Upper lobe of right lung (tissue), 1 donor: ENCODE measurements around the gene PLEKHG4. TPM values are rescaled to one million over a fixed set of nuclear protein-coding genes. Genes with fewer than 3 reads are reported as not detected.
A peak's percentile ranks its signal among the peaks of the same experiment; 100 is the strongest.

Experiments used
- ATAC-seq: fragments of 200-7000 bp; cut with Tn5 transposase; one replicate; pipeline ENCODE4 v1.9.1; 2020; ENCODE audit warnings: mild to moderate bottlenecking, moderate library complexity
- DNase-seq: peaks from one replicate; pipeline ENCODE4 v3.0.0-alpha.2; 2020
- H3K27ac ChIP-seq: fragments of 200-600 bp; one replicate; pipeline ENCODE4 v1.8.0; 2022
- H3K27me3 ChIP-seq: fragments of 200-600 bp; one replicate; pipeline ENCODE4 v1.8.0; 2022; ENCODE audit warnings: mild to moderate bottlenecking
- H3K36me3 ChIP-seq: fragments of 200-600 bp; one replicate; pipeline ENCODE4 v1.8.0; 2022
- H3K4me1 ChIP-seq: fragments of 200-600 bp; one replicate; pipeline ENCODE4 v1.8.0; 2022
- H3K4me3 ChIP-seq: fragments of 200-600 bp; one replicate; pipeline ENCODE4 v1.8.0; 2022; ENCODE audit warnings: mild to moderate bottlenecking
- H3K9me3 ChIP-seq: fragments of 200-600 bp; one replicate; pipeline ENCODE4 v1.8.0; 2022
- CTCF ChIP-seq: fragments of 200-600 bp; IDR thresholded peaks from one replicate; pipeline ENCODE4 v1.8.0; 2022; ENCODE audit warnings: antibody characterized with exemption
- intact Hi-C: fragments of 100-400 bp; cut with DNase I; formaldehyde crosslinking; loops from one replicate; pipeline ENCODE4 v1.11.0; 2022
- total RNA-seq: library from RNA; stranded (reverse); fragmentation: NEBNext Ultra II Directional; extraction: Animal tissue kit (Norgen Biotek cat#: 25700); gene quantifications from one replicate; pipeline ENCODE4 v1.2.1, GENCODE V29; 2021
- donor health status: DM: no; HTN: yes; CAD: no; lungs with severe emphysema.

PLEKHG4 gene
- total RNA-seq, 1 donor from 2014 or later: 16.2 TPM

- no peaks in the 10 kb centered on the region for H3K9me3 ChIP-seq
- H3K27me3 ChIP-seq: no peaks in the 10 kb centered on the region
- H3K4me3 ChIP-seq: peak overlapping the region; percentile 70
- H3K4me1 ChIP-seq: peaks cover 73% of the 10 kb centered on the region
- H3K27ac ChIP-seq: peak overlapping the region; percentile 83
- ATAC-seq: peak; percentile 12
- H3K36me3 ChIP-seq: peaks cover 5% of the 10 kb centered on the region
- TF ChIP-seq CTCF: peak; percentile 10
- intact Hi-C loops: no loop called here
- peak; percentile 86 for DNase-seq
Observed at GRCh38 chr16:67244387-67245185, 34.7 kb upstream of the PLEKHG4 start.

DNA sequence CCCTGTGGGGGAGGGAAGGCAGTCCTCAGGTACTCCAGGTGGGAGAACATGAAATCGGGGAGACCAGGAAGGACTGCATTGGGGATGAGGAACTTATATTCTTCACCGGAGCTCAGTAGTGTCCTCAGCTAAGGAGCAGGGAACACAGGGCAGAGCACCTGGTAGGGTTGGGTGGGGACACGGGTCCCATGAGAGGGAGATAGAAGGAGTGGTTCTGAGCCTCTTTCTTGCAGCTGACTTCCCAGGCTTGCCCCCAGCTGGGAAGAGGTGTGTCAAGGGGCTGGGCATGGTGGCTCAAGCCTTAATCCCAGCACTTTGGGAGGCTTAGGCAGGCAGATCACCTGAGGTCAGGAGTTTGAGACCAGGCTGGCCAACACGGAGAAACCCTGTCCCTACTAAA lies 34.1 kb upstream of the PLEKHG4 start:
- DNase-seq: no peak
- ATAC-seq: no peak
- Histone ChIP-seq H3K36me3 (no peaks in the 10 kb centered on the region), H3K4me1 (peaks cover 67% of the 10 kb centered on the region), H3K27ac (peak overlapping the region; percentile 83), H3K9me3 (no peaks in the 10 kb centered on the region), H3K27me3 (no peaks in the 10 kb centered on the region), H3K4me3 (peak overlapping the region; percentile 70)
- intact Hi-C loops: no loop called here
- no peak for TF ChIP-seq CTCF

DNA sequence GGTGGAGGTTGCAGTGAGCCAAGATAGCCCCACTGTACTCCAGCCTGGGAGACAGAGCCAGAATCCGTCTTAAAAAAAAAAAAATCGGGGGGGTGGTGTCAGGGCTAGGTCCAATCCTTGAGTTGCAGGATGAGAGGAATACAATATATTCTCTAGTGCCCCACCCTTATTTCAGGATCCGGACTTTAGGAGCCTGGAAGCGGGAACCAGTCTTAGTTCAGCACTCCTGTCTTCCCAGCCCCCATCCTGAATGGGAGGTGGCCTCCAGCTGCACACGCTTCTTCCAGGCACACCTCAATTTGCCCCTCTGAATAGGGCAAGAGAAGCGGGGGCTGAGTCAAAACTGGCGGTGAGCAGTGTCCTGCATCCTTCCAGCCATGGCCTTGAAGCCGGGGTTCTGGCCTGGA lies 33.7 kb upstream of the PLEKHG4 start:
- Histone ChIP-seq H3K27me3 (no peaks in the 10 kb centered on the region), H3K9me3 (no peaks in the 10 kb centered on the region), H3K27ac (peak overlapping the region; percentile 83), H3K4me1 (peaks cover 62% of the 10 kb centered on the region), H3K36me3 (no peaks in the 10 kb centered on the region), H3K4me3 (peak overlapping the region; percentile 70)
- no peak for DNase-seq
- intact Hi-C loops: no loop called here
- TF ChIP-seq CTCF: no peak
- ATAC-seq: no peak

- Histone ChIP-seq H3K4me1 (peaks cover 57% of the 10 kb centered on the region), H3K4me3 (peak overlapping the region; percentile 70), H3K27me3 (no peaks in the 10 kb centered on the region), H3K9me3 (no peaks in the 10 kb centered on the region), H3K36me3 (no peaks in the 10 kb centered on the region), H3K27ac (peak overlapping the region; percentile 83)
- peak; percentile 53 for ATAC-seq
- TF ChIP-seq CTCF: peak; percentile 51
- peak; percentile 91 for DNase-seq
- intact Hi-C loops: no loop called here
Observed at GRCh38 chr16:67246081-67246755, 33.1 kb upstream of the PLEKHG4 start.

GRCh38 chr16:67246756-67247191 lies 32.6 kb upstream of the PLEKHG4 start:
- DNase-seq (peak; percentile 97), ATAC-seq (peak; percentile 76)
- intact Hi-C loops: no loop called here
- H3K9me3 ChIP-seq: no peaks in the 10 kb centered on the region
- peaks cover 51% of the 10 kb centered on the region for H3K4me1 ChIP-seq
- peak overlapping the region; percentile 70 for H3K4me3 ChIP-seq
- no peaks in the 10 kb centered on the region for H3K36me3 ChIP-seq
- peak overlapping the region; percentile 83 for H3K27ac ChIP-seq
- TF ChIP-seq CTCF: no peak
- no peaks in the 10 kb centered on the region for H3K27me3 ChIP-seq
